ENCODE data around the gene LRSAM1.

DNA sequence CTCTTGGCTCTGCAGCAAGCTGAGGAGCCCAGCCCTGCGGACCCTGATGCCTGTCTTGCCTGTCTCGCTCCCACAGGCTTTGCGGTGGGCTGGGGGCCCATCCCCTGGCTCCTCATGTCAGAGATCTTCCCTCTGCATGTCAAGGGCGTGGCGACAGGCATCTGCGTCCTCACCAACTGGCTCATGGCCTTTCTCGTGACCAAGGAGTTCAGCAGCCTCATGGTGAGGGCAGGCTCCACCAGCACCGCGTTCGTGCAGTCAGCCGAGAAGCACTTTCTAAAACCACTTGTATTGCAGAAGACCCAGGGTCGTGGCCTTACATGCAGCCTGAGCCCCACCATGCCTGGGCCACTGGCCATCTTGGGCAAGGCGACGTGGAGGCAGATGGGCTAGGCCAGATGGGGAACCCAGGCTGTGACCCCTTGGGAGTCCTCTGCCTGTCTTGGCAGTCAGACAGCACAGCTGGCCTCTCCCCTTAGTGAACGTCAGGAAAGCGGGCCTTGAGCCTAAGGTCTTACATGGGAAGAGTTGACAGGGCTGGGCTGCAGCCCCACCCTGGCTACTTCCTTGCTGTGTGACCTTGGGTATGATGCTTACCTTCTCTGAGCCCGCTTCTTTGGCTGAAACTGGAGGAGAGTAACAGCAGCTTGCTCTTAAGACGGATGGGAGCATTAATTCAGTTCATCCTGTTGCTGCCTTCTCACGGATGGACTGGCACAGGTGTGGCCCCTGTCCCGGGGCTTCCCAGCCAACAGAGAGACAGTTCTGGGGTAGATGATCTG lies 45.8 kb upstream of the LRSAM1 start:
- no peak for TF ChIP-seq CTCF (IDR thresholded peaks at IDR 0.05; ENCODE audit: low read depth, low read length)
- TF ChIP-seq EZH2phosphoT487 (IDR thresholded peaks at IDR 0.05; ENCODE audit: low read depth) = no peak
